H1 (cell line): ENCODE data around the gene SEMG2. TPM values are rescaled to one million over a fixed set of nuclear protein-coding genes. Genes with fewer than 3 reads are reported as not detected.

Source experiments
- CBX5 ChIP-seq: fragments of 300-800, 300-1000 bp; sonication (generic); IDR thresholded peaks from 2 replicates; pipeline ENCODE4 v1.7.1; 2016; ENCODE audit warnings: antibody characterized with exemption, low read length, low read depth
- CHD2 ChIP-seq: IDR thresholded peaks from 2 replicates; pipeline ENCODE4 v1.6.1; 2012; ENCODE audit warnings: low read length, improper control_type of control experiment
- NRF1 ChIP-seq: IDR thresholded peaks from 2 replicates; pipeline ENCODE4 v1.6.1; 2011; ENCODE audit warnings: mild to moderate bottlenecking, low read depth, low read length, improper control_type of control experiment
- POLR2A ChIP-seq, 2 experiments: IDR thresholded peaks; 1 replicate in 1 of 2; 2 replicates in 1 of 2; pipeline ENCODE4 v1.6.1; 2011; ENCODE audit warnings: low read depth in 2 of 2, low read length in 2 of 2, mild to moderate bottlenecking in 2 of 2; ENCODE audit errors: control extremely low read depth in 1 of 2
- RAD21 ChIP-seq, 2 experiments: IDR thresholded peaks in 1 of 2; conservative IDR thresholded peaks in 1 of 2; 2 replicates each; pipeline ENCODE4 v1.6.1; 2011; ENCODE audit warnings: low read depth in 2 of 2, low read length in 2 of 2, improper control_type of control experiment in 1 of 2, inconsistent platforms in 1 of 2, mild to moderate bottlenecking in 1 of 2, moderate library complexity in 1 of 2
- SIN3A ChIP-seq, 2 experiments: IDR thresholded peaks in 1 of 2; conservative IDR thresholded peaks in 1 of 2; 2 replicates each; pipeline ENCODE4 v1.6.1; 2011 to 2012; ENCODE audit warnings: low read length in 2 of 2, improper control_type of control experiment in 1 of 2, low read depth in 1 of 2, mild to moderate bottlenecking in 1 of 2
- polyA plus RNA-seq, 7 experiments: library from polyadenylated mRNA; depleted of rRNA in 3 of 7; stranded (reverse) in 5 of 7; unstranded in 2 of 7; fragments of >200 nt in 5 of 7; fragments of 200-250 nt in 2 of 7; gene quantifications; 1 replicate in 5 of 7; 2 replicates in 1 of 7; 4 replicates in 1 of 7; pipeline versions ENCODE4 v1.2.1 to v1.2.3, GENCODE V29; 2011 to 2013; ENCODE audit warnings: missing spikeins in 2 of 7, mixed read lengths in 2 of 7
- total RNA-seq: library from RNA; stranded (reverse); fragmentation: NEBNext Ultra II Directional; extraction: Animal tissue kit (Norgen Biotek cat#: 25700); gene quantifications from 2 replicates; pipeline ENCODE4 v1.2.1, GENCODE V29; 2021

SEMG2 gene
- total and polyA plus RNA-seq, 2 of the 8 experiments (the other 6 are each of a cell fraction or from before 2014, with no cell fraction given) = not detected

GRCh38 chr20:45181639-45182038, 39.5 kb upstream of the SEMG2 start (continued):
- TF ChIP-seq RAD21 (IDR thresholded peaks at IDR 0.05 in 1 of 2, conservative IDR thresholded peaks at IDR 0.05 in 1 of 2; ENCODE audit: low read depth in 2 of 2, low read length in 2 of 2) (no peak), POLR2A (IDR thresholded peaks at IDR 0.05; ENCODE audit: control extremely low read depth in 1 of 2, low read depth in 2 of 2, low read length in 2 of 2) (no peak), CBX5 (no peak), CHD2 (no peak), SIN3A (conservative IDR thresholded peaks at IDR 0.05 in 1 of 2, IDR thresholded peaks at IDR 0.05 in 1 of 2; ENCODE audit: low read depth in 1 of 2, low read length in 2 of 2) (no peak), NRF1 (no peak)
- TF ChIP-seq, all 59 proteins: peak for 0
